ENCODE measurements around the gene PON1. TPM values are rescaled to one million over a fixed set of nuclear protein-coding genes. Genes with fewer than 3 reads are reported as not detected.

The PON1 gene
- total RNA-seq, 4 donors from 2014 or later: not detected

GRCh38 chr7:95263785-95264362 is 60.5 kb downstream of the PON1 start:
- H3K4me3 ChIP-seq: no peak overlapping the region
- no peaks in the 10 kb centered on the region for H3K9me3 ChIP-seq
- DNase-seq: no peak
- no peaks in the 10 kb centered on the region for H3K4me1 ChIP-seq
- no peaks in the 10 kb centered on the region for H3K36me3 ChIP-seq
- TF ChIP-seq CTCF (IDR thresholded peaks at IDR 0.05) (no peak), POLR2A (IDR thresholded peaks at IDR 0.05) (no peak)
- no peaks in the 10 kb centered on the region for H3K27me3 ChIP-seq
- H3K27ac ChIP-seq: no peak overlapping the region

GRCh38 chr7:95262875-95263274 is 61.5 kb downstream of the PON1 start:
- Histone ChIP-seq H3K36me3 (no peaks in the 10 kb centered on the region), H3K4me1 (no peaks in the 10 kb centered on the region), H3K27ac (no peak overlapping the region), H3K9me3 (no peaks in the 10 kb centered on the region), H3K4me3 (no peak overlapping the region), H3K27me3 (no peaks in the 10 kb centered on the region)
- DNase-seq: no peak
- TF ChIP-seq POLR2A (IDR thresholded peaks at IDR 0.05) (no peak), CTCF (IDR thresholded peaks at IDR 0.05) (no peak)

GRCh38 chr7:95261895-95262415 is 62.4 kb downstream of the PON1 start:
- no peaks in the 10 kb centered on the region for H3K27me3 ChIP-seq
- no peak overlapping the region for H3K27ac ChIP-seq
- H3K9me3 ChIP-seq: no peaks in the 10 kb centered on the region
- no peaks in the 10 kb centered on the region for H3K36me3 ChIP-seq
- no peak overlapping the region for H3K4me3 ChIP-seq
- TF ChIP-seq POLR2A (IDR thresholded peaks at IDR 0.05) (no peak), CTCF (IDR thresholded peaks at IDR 0.05) (no peak)
- DNase-seq: no peak
- H3K4me1 ChIP-seq: no peaks in the 10 kb centered on the region

DNA sequence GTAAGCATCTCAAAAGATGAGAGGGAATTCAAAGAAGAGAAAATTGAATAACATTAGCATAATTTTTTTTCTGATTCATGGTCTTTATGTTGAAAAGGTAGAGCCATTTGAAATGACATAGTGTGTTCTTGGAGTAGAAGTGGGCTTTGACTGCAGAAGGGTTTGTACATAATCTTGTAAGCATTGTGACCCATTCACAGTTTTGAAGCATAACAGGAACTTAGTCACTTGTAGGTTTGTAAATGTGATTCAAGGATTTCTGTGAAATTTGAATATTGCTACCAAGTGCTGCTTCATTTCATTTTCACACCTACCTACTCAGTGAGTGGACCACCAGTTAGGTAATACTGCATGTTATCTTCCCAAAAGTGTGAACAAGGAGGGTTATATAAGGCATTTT is 68.6 kb downstream of the PON1 start:
- Histone ChIP-seq H3K27me3 (no peaks in the 10 kb centered on the region), H3K27ac (no peak overlapping the region), H3K4me1 (no peaks in the 10 kb centered on the region), H3K4me3 (no peak overlapping the region), H3K36me3 (no peaks in the 10 kb centered on the region), H3K9me3 (no peaks in the 10 kb centered on the region)
- no peak for TF ChIP-seq POLR2A (IDR thresholded peaks at IDR 0.05)
- no peak for DNase-seq

- Histone ChIP-seq H3K4me3 (no peak overlapping the region), H3K27ac (no peak overlapping the region), H3K4me1 (no peaks in the 10 kb centered on the region), H3K27me3 (no peaks in the 10 kb centered on the region), H3K36me3 (no peaks in the 10 kb centered on the region), H3K9me3 (no peaks in the 10 kb centered on the region)
- TF ChIP-seq CTCF (IDR thresholded peaks at IDR 0.05) (no peak), POLR2A (IDR thresholded peaks at IDR 0.05) (no peak)
- DNase-seq: no peak
Observed at GRCh38 chr7:95253986-95254385, 70.3 kb downstream of the PON1 start.

- DNase-seq: no peak
- no peaks in the 10 kb centered on the region for H3K27me3 ChIP-seq
- H3K9me3 ChIP-seq: no peaks in the 10 kb centered on the region
- TF ChIP-seq CTCF (IDR thresholded peaks at IDR 0.05) (no peak), POLR2A (IDR thresholded peaks at IDR 0.05) (no peak)
- H3K36me3 ChIP-seq: no peaks in the 10 kb centered on the region
- H3K27ac ChIP-seq: no peak overlapping the region
- no peak overlapping the region for H3K4me3 ChIP-seq
- H3K4me1 ChIP-seq: no peaks in the 10 kb centered on the region
Observed at GRCh38 chr7:95251966-95252365, 72.4 kb downstream of the PON1 start.
